Activated B cell treated with CpG ODN at 0.5 μM for 24 hours (primary cell): ENCODE data around the gene ZEB1. TPM values are rescaled to one million over a fixed set of nuclear protein-coding genes. Genes with fewer than 3 reads are reported as not detected.

Source experiments
- ATAC-seq: fragments of 200-7000 bp; cut with Tn5 transposase; one replicate; pipeline ENCODE4 v1.10.0; 2021; ENCODE audit warnings: low read depth, mild to moderate bottlenecking, moderate library complexity
- CTCF ChIA-PET: fragments of 350-600 bp; sonication (Branson Sonifier 250); formaldehyde crosslinking; loops from one replicate; lab custom pipeline; 2021; ENCODE audit warnings: antibody characterized with exemption; lab: Charles Lee
- POLR2A ChIA-PET: fragments of 350-600 bp; sonication (Branson Sonifier 250); formaldehyde crosslinking; loops from one replicate; lab custom pipeline; 2021; ENCODE audit warnings: antibody characterized with exemption; lab: Charles Lee
- DNase-seq: peaks from one replicate; pipeline ENCODE4 v3.0.0; 2022
- H3K27ac Mint-ChIP-seq: one replicate; pipeline ENCODE4 v1.8.0; 2020; ENCODE audit warnings: mixed read lengths
- H3K27me3 Mint-ChIP-seq: one replicate; pipeline ENCODE4 v1.8.0; 2021; ENCODE audit warnings: mixed read lengths
- H3K36me3 Mint-ChIP-seq: one replicate; pipeline ENCODE4 v1.8.0; 2021; ENCODE audit warnings: low read depth, mixed read lengths
- H3K4me1 Mint-ChIP-seq: one replicate; pipeline ENCODE4 v1.8.0; 2021; ENCODE audit warnings: mixed read lengths
- H3K4me3 Mint-ChIP-seq: one replicate; pipeline ENCODE4 v1.8.0; 2020; ENCODE audit warnings: mild to moderate bottlenecking, mixed read lengths
- H3K9me3 Mint-ChIP-seq: one replicate; pipeline ENCODE4 v1.8.0; 2020; ENCODE audit warnings: mixed read lengths
- CTCF ChIP-seq: fragments of 200-600 bp; IDR thresholded peaks from one replicate; pipeline ENCODE4 v1.8.0; 2022; ENCODE audit warnings: antibody characterized with exemption, mild to moderate bottlenecking
- intact Hi-C: fragments of 100-400 bp; cut with micrococcal nuclease; formaldehyde crosslinking; loops from one replicate; pipeline ENCODE4 v1.15.1; 2024
- total RNA-seq: library from RNA; stranded (reverse); gene quantifications from 2 replicates; pipeline ENCODE4 v1.2.3, GENCODE V29; 2022

Gene ZEB1
- total RNA-seq, 1 donor from 2014 or later: 43.0 TPM

GRCh38 chr10:31451766-31452165 lies 132.8 kb downstream of the ZEB1 start:
- H3K36me3 Mint-ChIP-seq: peaks cover 26% of the 10 kb centered on the region
- H3K4me1 Mint-ChIP-seq: peaks cover 9% of the 10 kb centered on the region
- no peak overlapping the region for H3K4me3 Mint-ChIP-seq
- ATAC-seq (no peak), DNase-seq (no peak)
- intact Hi-C loops: no loop called here
- no peaks in the 10 kb centered on the region for H3K27me3 Mint-ChIP-seq
- POLR2A ChIA-PET: no interaction called here
- CTCF ChIA-PET: no interaction called here
- no peak overlapping the region for H3K27ac Mint-ChIP-seq
- no peak for TF ChIP-seq CTCF
- H3K9me3 Mint-ChIP-seq: peaks cover 9% of the 10 kb centered on the region

GRCh38 chr10:31456468-31456867 lies 137.5 kb downstream of the ZEB1 start:
- ChIA-PET CTCF (no interaction called here), POLR2A (no interaction called here)
- peaks cover 15% of the 10 kb centered on the region for H3K4me1 Mint-ChIP-seq
- peaks cover 5% of the 10 kb centered on the region for H3K9me3 Mint-ChIP-seq
- H3K27me3 Mint-ChIP-seq: no peaks in the 10 kb centered on the region
- no peak overlapping the region for H3K27ac Mint-ChIP-seq
- H3K4me3 Mint-ChIP-seq: no peak overlapping the region
- no peak for DNase-seq
- TF ChIP-seq CTCF: no peak
- intact Hi-C loops: no loop called here
- H3K36me3 Mint-ChIP-seq: peaks cover 30% of the 10 kb centered on the region
- no peak for ATAC-seq

- POLR2A ChIA-PET: interaction anchor here (0.6 kb wide), 1 partner anchor 451 kb away, joined by 8 read pairs; no protein-coding TSS in a partner anchor
Measured at GRCh38 chr10:31457858-31458257, 138.8 kb downstream of the ZEB1 start.

GRCh38 chr10:31458974-31459373 lies 140.0 kb downstream of the ZEB1 start:
- H3K27me3 Mint-ChIP-seq: no peaks in the 10 kb centered on the region
- H3K4me3 Mint-ChIP-seq: no peak overlapping the region
- intact Hi-C loops: no loop called here
- ChIA-PET CTCF (no interaction called here), POLR2A (no interaction called here)
- DNase-seq (no peak), ATAC-seq (no peak)
- H3K9me3 Mint-ChIP-seq: peaks cover 17% of the 10 kb centered on the region
- TF ChIP-seq CTCF: no peak
- peaks cover 42% of the 10 kb centered on the region for H3K36me3 Mint-ChIP-seq
- peaks cover 13% of the 10 kb centered on the region for H3K4me1 Mint-ChIP-seq
- H3K27ac Mint-ChIP-seq: no peak overlapping the region

More at GRCh38 chr10:31457858-31458257, 138.8 kb downstream of the ZEB1 start:
- Mint-ChIP-seq H3K27me3 (no peaks in the 10 kb centered on the region), H3K4me1 (peaks cover 15% of the 10 kb centered on the region), H3K36me3 (peaks cover 42% of the 10 kb centered on the region), H3K4me3 (no peak overlapping the region), H3K9me3 (peaks cover 14% of the 10 kb centered on the region), H3K27ac (no peak overlapping the region)
- intact Hi-C loops: no loop called here
- TF ChIP-seq CTCF: no peak
- no peak for ATAC-seq
- CTCF ChIA-PET: no interaction called here
- DNase-seq: no peak

GRCh38 chr10:31460242-31460641 lies 141.2 kb downstream of the ZEB1 start:
- no peak for TF ChIP-seq CTCF
- H3K9me3 Mint-ChIP-seq: peaks cover 22% of the 10 kb centered on the region
- H3K4me1 Mint-ChIP-seq: peaks cover 9% of the 10 kb centered on the region
- ChIA-PET POLR2A (interaction anchor here (0.7 kb wide), 1 partner anchor 9 kb away, joined by 3 read pairs; no protein-coding TSS in a partner anchor), CTCF (no interaction called here)
- peaks cover 43% of the 10 kb centered on the region for H3K36me3 Mint-ChIP-seq
- no peak overlapping the region for H3K27ac Mint-ChIP-seq
- intact Hi-C loops: no loop called here
- ATAC-seq: no peak
- no peak overlapping the region for H3K4me3 Mint-ChIP-seq
- no peaks in the 10 kb centered on the region for H3K27me3 Mint-ChIP-seq
- no peak for DNase-seq
